Liver (tissue), 9 donors: ENCODE data around the gene TRAIP. TPM values are rescaled to one million over a fixed set of nuclear protein-coding genes. Genes with fewer than 3 reads are reported as not detected.
A peak's percentile ranks its signal among the peaks of the same experiment; 100 is the strongest.

Source experiments
- DNase-seq: peaks from one replicate; pipeline ENCODE4 v3.0.0-alpha.2; 2017; ENCODE audit warnings: low spot score
- H3K27ac ChIP-seq, 2 donors: one replicate each; pipeline ENCODE4 v1.7.0; 2013; ENCODE audit warnings: inconsistent platforms in 2 of 2, low read length in 2 of 2, control low read depth in 1 of 2, low read depth in 1 of 2, mild to moderate bottlenecking in 1 of 2
- H3K27me3 ChIP-seq, 4 donors: one replicate each; pipeline versions ENCODE4 v1.6.1 to v1.7.0; 2013; ENCODE audit warnings: low read length in 3 of 4, inconsistent platforms in 1 of 4, mild to moderate bottlenecking in 1 of 4, moderate library complexity in 1 of 4; ENCODE audit not compliant: control insufficient read depth in 4 of 4, insufficient read depth in 4 of 4
- H3K36me3 ChIP-seq, 4 donors: one replicate each; pipeline versions ENCODE4 v1.6.1 to v1.7.0; 2013; ENCODE audit warnings: low read length in 3 of 4, mild to moderate bottlenecking in 3 of 4, low read depth in 1 of 4, moderate library complexity in 1 of 4; ENCODE audit not compliant: control insufficient read depth in 4 of 4, insufficient read depth in 3 of 4
- H3K4me1 ChIP-seq, 4 donors: one replicate each; pipeline versions ENCODE4 v1.6.1 to v1.7.0; 2013; ENCODE audit warnings: low read length in 3 of 4, mild to moderate bottlenecking in 3 of 4, moderate library complexity in 1 of 4; ENCODE audit not compliant: control insufficient read depth in 4 of 4, insufficient read depth in 4 of 4
- H3K4me3 ChIP-seq, 3 donors: one replicate each; pipeline versions ENCODE4 v1.6.1 to v1.7.0; 2013; ENCODE audit warnings: low read length in 3 of 3, control low read depth in 1 of 3, low read depth in 1 of 3, mild to moderate bottlenecking in 1 of 3
- H3K9ac ChIP-seq, 2 donors: one replicate each; pipeline ENCODE4 v1.7.0; 2013; ENCODE audit warnings: low read length in 2 of 2, mild to moderate bottlenecking in 2 of 2, moderate library complexity in 2 of 2, control low read depth in 1 of 2, low read depth in 1 of 2
- H3K9me3 ChIP-seq, 4 donors: one replicate each; pipeline versions ENCODE4 v1.6.1 to v1.7.0; 2013; ENCODE audit warnings: low read length in 3 of 4; ENCODE audit not compliant: control insufficient read depth in 4 of 4
- ATF3 ChIP-seq: IDR thresholded peaks from 2 replicates; pipeline ENCODE4 v1.6.1; 2016; ENCODE audit warnings: antibody characterized with exemption
- CTCF ChIP-seq: fragments of 150-350 bp; IDR thresholded peaks from 2 replicates; pipeline ENCODE4 v1.5.1; 2017; ENCODE audit warnings: improper control_type of control experiment, low read depth, low read length; ENCODE audit not compliant: missing input control
- EGR1 ChIP-seq, 2 donors: IDR thresholded peaks; 2 replicates each; pipeline ENCODE4 v1.6.1; 2016 to 2018; ENCODE audit warnings: antibody characterized with exemption in 2 of 2, low read depth in 2 of 2
- FOXA1 ChIP-seq: IDR thresholded peaks from 2 replicates; pipeline ENCODE4 v1.6.1; 2016; ENCODE audit warnings: antibody characterized with exemption
- HNF4A ChIP-seq, 2 donors: conservative IDR thresholded peaks; 2 replicates each; pipeline ENCODE4 v1.6.1; 2016; ENCODE audit warnings: antibody characterized with exemption in 2 of 2, mild to moderate bottlenecking in 2 of 2
- HNF4G ChIP-seq: IDR thresholded peaks from 2 replicates; pipeline ENCODE4 v1.6.1; 2016; ENCODE audit warnings: antibody characterized with exemption
- JUND ChIP-seq, 2 donors: IDR thresholded peaks; 2 replicates each; pipeline ENCODE4 v1.6.1; 2016; ENCODE audit warnings: antibody characterized with exemption in 2 of 2
- MAX ChIP-seq: IDR thresholded peaks from 2 replicates; pipeline ENCODE4 v1.6.1; 2016; ENCODE audit warnings: antibody characterized with exemption
- NR2F2 ChIP-seq: IDR thresholded peaks from 2 replicates; pipeline ENCODE4 v1.6.1; 2016; ENCODE audit warnings: antibody characterized with exemption
- REST ChIP-seq: IDR thresholded peaks from 2 replicates; pipeline ENCODE4 v1.6.1; 2016; ENCODE audit warnings: antibody characterized with exemption, mild to moderate bottlenecking
- RXRA ChIP-seq, 2 donors: IDR thresholded peaks; 2 replicates each; pipeline ENCODE4 v1.6.1; 2017 to 2018; ENCODE audit warnings: antibody characterized with exemption in 2 of 2, mild to moderate bottlenecking in 1 of 2
- SP1 ChIP-seq: IDR thresholded peaks from 2 replicates; pipeline ENCODE4 v1.6.1; 2018; ENCODE audit warnings: antibody characterized with exemption, mild to moderate bottlenecking
- TAF1 ChIP-seq: conservative IDR thresholded peaks from 2 replicates; pipeline ENCODE4 v1.6.1; 2016; ENCODE audit warnings: antibody characterized with exemption, mild to moderate bottlenecking
- WGBS: extraction: QIAGEN DNeasy Blood & Tissue Kit; methylation state at CpG from one replicate; pipeline ENCODE4 v1.1.7; 2013; 5-methylcytosine and 5-hydroxymethylcytosine counted together
- polyA plus RNA-seq, 2 donors: library from polyadenylated mRNA; stranded (reverse) in 1 of 2; unstranded in 1 of 2; fragments of 200-250 nt in 1 of 2; fragments of >200 nt in 1 of 2; fragmentation: Nextera tagmentation in 1 of 2; extraction: Ambion mirVana in 1 of 2; gene quantifications; one replicate each; pipeline versions ENCODE4 v1.2.1 to v1.2.3, GENCODE V29; 2013 to 2015
- total RNA-seq, 2 donors: library from RNA; depleted of rRNA; stranded (reverse); fragments of >200 nt; gene quantifications; one replicate each; pipeline ENCODE4 v1.2.3, GENCODE V29; 2014
- donor health status: healthy.
- donor health status: healthy.
- donor health status: healthy.
- donor health status: healthy.
- donor health status: healthy.

TRAIP gene
- total and polyA plus RNA-seq, 4 donors = 0.42 to 7.9 (median 0.64) TPM

GRCh38 chr3:49871531-49872153, 15.3 kb upstream of the TRAIP start:
- H3K9ac ChIP-seq = no peak overlapping the region
- 85% methylated on average over 10 of the region's 10 CpGs for WGBS
- H3K27me3 ChIP-seq = peaks cover 0 to 4% (median 2%) of the 10 kb centered on the region in 4 donors
- TF ChIP-seq SP1 = no peak
- TF ChIP-seq RXRA (IDR thresholded peaks at IDR 0.05) = no peak
- H3K9me3 ChIP-seq = no peaks in the 10 kb centered on the region
- no peak overlapping the region for H3K4me3 ChIP-seq
- DNase-seq = no peak
- peaks cover 3 to 8% (median 6%) of the 10 kb centered on the region in 4 donors for H3K4me1 ChIP-seq
- H3K36me3 ChIP-seq = no peaks in the 10 kb centered on the region
- no peak overlapping the region for H3K27ac ChIP-seq

- Histone ChIP-seq H3K4me1 (peaks cover 3 to 8% (median 6%) of the 10 kb centered on the region in 4 donors), H3K4me3 (peak within 1 kb of the TSS in 1 of 3 donors; percentile 42), H3K27ac (no peak within 1 kb of the TSS), H3K27me3 (peaks cover 0 to 4% (median 2%) of the 10 kb centered on the region in 4 donors), H3K9me3 (no peaks in the 10 kb centered on the region), H3K36me3 (no peaks in the 10 kb centered on the region), H3K9ac (no peak within 1 kb of the TSS)
- no peak for DNase-seq
- TF ChIP-seq NR2F2 (no peak), SP1 (no peak), RXRA (IDR thresholded peaks at IDR 0.05) (no peak), HNF4G (no peak), TAF1 (no peak), JUND (IDR thresholded peaks at IDR 0.05) (no peak), CTCF (no peak), FOXA1 (no peak), REST (no peak), HNF4A (conservative IDR thresholded peaks at IDR 0.05) (no peak), EGR1 (IDR thresholded peaks at IDR 0.05; ENCODE audit: low read depth in 2 of 2) (no peak), ATF3 (no peak), MAX (no peak)
- WGBS = 3% methylated on average over 59 of the region's 59 CpGs
Observed at GRCh38 chr3:49869525-49870126, 13.3 kb upstream of the TRAIP start, which contains the start of gene CAMKV. Gene CAMKV (minus strand): TSS chr3:49869906. CDS start chr3:49862388, 7,518 bp downstream.
